ENCODE data around the gene MPG.

DNA sequence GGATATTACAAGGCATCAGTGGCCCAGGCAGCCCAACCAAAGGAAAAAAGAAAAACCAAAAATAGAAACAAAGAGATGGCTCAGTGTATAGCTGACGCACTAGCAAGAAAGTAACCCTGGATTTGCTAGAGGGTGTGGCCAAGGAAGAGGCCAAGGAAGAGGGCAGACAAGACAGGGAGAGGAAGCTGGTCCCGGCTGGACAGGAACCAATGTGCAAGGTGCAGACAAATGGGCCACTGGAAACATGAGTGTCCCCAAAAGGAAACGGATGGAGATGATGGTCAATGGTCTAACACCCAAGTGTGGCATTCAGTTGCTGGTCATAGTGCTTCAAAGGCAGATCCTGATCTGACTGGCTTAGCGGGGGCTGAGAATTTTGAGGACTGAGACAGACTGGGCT lies 35.3 kb upstream of the MPG start:
- TF ChIP-seq, protein P1, sequence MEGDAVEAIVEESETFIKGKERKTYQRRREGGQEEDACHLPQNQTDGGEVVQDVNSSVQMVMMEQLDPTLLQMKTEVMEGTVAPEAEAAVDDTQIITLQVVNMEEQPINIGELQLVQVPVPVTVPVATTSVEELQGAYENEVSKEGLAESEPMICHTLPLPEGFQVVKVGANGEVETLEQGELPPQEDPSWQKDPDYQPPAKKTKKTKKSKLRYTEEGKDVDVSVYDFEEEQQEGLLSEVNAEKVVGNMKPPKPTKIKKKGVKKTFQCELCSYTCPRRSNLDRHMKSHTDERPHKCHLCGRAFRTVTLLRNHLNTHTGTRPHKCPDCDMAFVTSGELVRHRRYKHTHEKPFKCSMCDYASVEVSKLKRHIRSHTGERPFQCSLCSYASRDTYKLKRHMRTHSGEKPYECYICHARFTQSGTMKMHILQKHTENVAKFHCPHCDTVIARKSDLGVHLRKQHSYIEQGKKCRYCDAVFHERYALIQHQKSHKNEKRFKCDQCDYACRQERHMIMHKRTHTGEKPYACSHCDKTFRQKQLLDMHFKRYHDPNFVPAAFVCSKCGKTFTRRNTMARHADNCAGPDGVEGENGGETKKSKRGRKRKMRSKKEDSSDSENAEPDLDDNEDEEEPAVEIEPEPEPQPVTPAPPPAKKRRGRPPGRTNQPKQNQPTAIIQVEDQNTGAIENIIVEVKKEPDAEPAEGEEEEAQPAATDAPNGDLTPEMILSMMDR (conservative IDR thresholded peaks at IDR 0.05; ENCODE audit: low read depth, low read length), result no peak
- no peak for TF ChIP-seq EZH2 (IDR thresholded peaks at IDR 0.05; ENCODE audit: borderline replicate concordance, low read depth, low read length, poor library complexity, severe bottlenecking)
